Measurements from ENCODE around the gene ABCD3. TPM values are rescaled to one million over a fixed set of nuclear protein-coding genes. Genes with fewer than 3 reads are reported as not detected.

Gene ABCD3
- total and polyA plus RNA-seq, 2 of the 8 experiments (the other 6 are each of a cell fraction or from before 2014, with no cell fraction given), result 6.6 to 29.4 TPM

DNA sequence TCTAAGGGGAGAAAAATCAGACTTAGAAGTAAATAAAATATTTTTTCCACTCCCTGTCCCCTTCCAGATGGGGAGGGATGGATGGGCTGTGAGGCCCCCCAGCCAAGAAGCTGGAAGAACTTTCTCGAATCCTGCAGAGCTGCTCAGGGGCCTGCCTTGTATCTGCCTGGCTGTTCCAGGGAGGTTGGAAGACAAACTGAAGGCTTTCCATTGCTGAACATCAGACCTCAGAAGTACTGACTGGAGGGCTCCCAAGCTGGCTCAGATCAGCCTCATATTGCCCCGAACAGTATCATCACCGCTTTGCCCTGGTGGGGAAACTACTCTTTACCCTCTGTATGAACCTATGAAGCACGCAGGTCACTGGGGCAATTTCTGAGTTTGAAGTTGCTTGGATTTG, 135.7 kb downstream of the ABCD3 start:
- peaks cover 11 to 21% (median 13%) of the 10 kb centered on the region in 4 experiments for H3K4me1 ChIP-seq (replicated peaks in 1 of 4; ENCODE audit: control insufficient read depth in 3 of 4, insufficient read depth in 4 of 4, low read length in 3 of 4)
- no peaks in the 10 kb centered on the region for H3K79me1 ChIP-seq (ENCODE audit: low read depth, low read length)
- no peaks in the 10 kb centered on the region for H4K20me1 ChIP-seq (replicated peaks in 1 of 2; ENCODE audit: control insufficient read depth in 1 of 2, insufficient read depth in 2 of 2, low read length in 2 of 2)
- H3K4me2 ChIP-seq (ENCODE audit: insufficient read depth in 1 of 2, low read depth in 2 of 2, low read length in 2 of 2), result no peak overlapping the region
- no peak overlapping the region for H4K8ac ChIP-seq (ENCODE audit: extremely low read depth, insufficient read depth, low read length)
- CTCF ChIA-PET (ENCODE audit: partially characterized antibody), result interaction anchor here (0.6 to 1.2 kb wide), 2 partner anchors 9 to 31 kb away, joined by 3 read pairs; no protein-coding TSS in a partner anchor
- H3K4ac ChIP-seq (replicated peaks; ENCODE audit: insufficient read length, low read depth, low read length), result no peak overlapping the region
- no peak overlapping the region for H2BK15ac ChIP-seq (ENCODE audit: low read length)
- no peaks in the 10 kb centered on the region for H3K36me3 ChIP-seq (ENCODE audit: control insufficient read depth in 2 of 4, insufficient read depth in 4 of 4, low read length in 3 of 4)
- no peak overlapping the region for H2AFZ ChIP-seq (ENCODE audit: low read length)
- no peak overlapping the region for H4K5ac ChIP-seq (ENCODE audit: insufficient read length, low read depth, low read length)
- no peak overlapping the region for H2BK5ac ChIP-seq (ENCODE audit: low read depth, low read length)
- H2BK20ac ChIP-seq (ENCODE audit: low read length), result no peak overlapping the region
- H3K9ac ChIP-seq (replicated peaks in 1 of 4; ENCODE audit: extremely low read depth in 1 of 4, low read depth in 3 of 4, low read length in 3 of 4), result no peak overlapping the region
- H3K27ac ChIP-seq (ENCODE audit: low read depth, low read length), result no peak overlapping the region
- H2AK5ac ChIP-seq (ENCODE audit: low read depth, low read length), result no peak overlapping the region
- no peak overlapping the region for H4K91ac ChIP-seq (replicated peaks; ENCODE audit: insufficient read length, low read length)
- no peak overlapping the region for H3K56ac ChIP-seq (replicated peaks; ENCODE audit: insufficient read length, low read depth, low read length)
- 0 out of 7 replicates have a peak, but pooled peaks cover 0 to 2% (median 0%) of the 10 kb centered on the region in 4 experiments for H3K27me3 ChIP-seq (replicated peaks in 1 of 4; ENCODE audit: control insufficient read depth in 3 of 4, extremely low read depth in 1 of 4, insufficient read depth in 3 of 4, low read length in 3 of 4)
- POLR2A ChIA-PET (ENCODE audit: partially characterized antibody), result no interaction called here
- H2BK12ac ChIP-seq (ENCODE audit: low read depth, low read length), result no peak overlapping the region
- H2BK120ac ChIP-seq (replicated peaks; ENCODE audit: low read depth, low read length), result no peak overlapping the region
- H3K4me3 ChIP-seq (ENCODE audit: extremely low read depth in 1 of 4, insufficient read depth in 2 of 4, low read depth in 3 of 4, low read length in 4 of 4), result no peak overlapping the region
- no peaks in the 10 kb centered on the region for H3K9me3 ChIP-seq (ENCODE audit: insufficient read depth in 2 of 2, low read depth in 1 of 2, low read length in 1 of 2)
- no peak overlapping the region for H3K18ac ChIP-seq (ENCODE audit: extremely low read depth, low read length)
- WGBS, 2 experiments (ENCODE audit: extremely low coverage in 1 of 2, insufficient coverage in 1 of 2, insufficient read length in 1 of 2, insufficient replicate concordance in 2 of 2, low coverage in 1 of 2, low lambda C conversion rate in 2 of 2, missing lambda C conversion rate in 1 of 2), result 84% methylated on average over 4 of the region's 4 CpGs; no CpG with 5 or more reads in 1 of the 2 experiments
- no peaks in the 10 kb centered on the region for H3K23me2 ChIP-seq (ENCODE audit: low read depth, low read length)
- H3K79me2 ChIP-seq (ENCODE audit: control insufficient read depth in 1 of 2, insufficient read depth in 2 of 2, low read length in 2 of 2), result no peaks in the 10 kb centered on the region
- FAIRE-seq (no peak), DNase-seq (ENCODE audit: low read depth in 1 of 2, low spot score in 2 of 2) (no peak)
- no peak overlapping the region for H3K23ac ChIP-seq (ENCODE audit: insufficient read length)
- no peak overlapping the region for H3K14ac ChIP-seq (ENCODE audit: insufficient read length)
